OCI-LY7 (cell line): ENCODE data around the gene NUDCD3. TPM values are rescaled to one million over a fixed set of nuclear protein-coding genes. Genes with fewer than 3 reads are reported as not detected.

Source experiments
- BruUV-seq: library from RNA; stranded (reverse); fragments of 400-500 nt; replicated peaks from 2 replicates; lab custom pipeline; 2021; lab: Mats Ljungman, UMichigan
- CTCF ChIA-PET: fragments of 300-600 bp; sonication (Branson Sonifier 250); formaldehyde crosslinking; loops from one replicate; lab custom pipeline; 2022; ENCODE audit warnings: antibody characterized with exemption; ENCODE audit not compliant: unreplicated experiment; lab: Charles Lee
- POLR2A ChIA-PET: fragments of 300-600 bp; sonication (Branson Sonifier 250); formaldehyde crosslinking; loops from one replicate; lab custom pipeline; 2022; ENCODE audit warnings: antibody characterized with exemption; lab: Charles Lee
- DNase-seq: peaks from one replicate; pipeline ENCODE4 v3.0.0-alpha.2; 2015; ENCODE audit warnings: low spot score
- H2AFZ ChIP-seq: fragments of 200-600 bp; sonication (generic), shearing (Covaris generic); 2 replicates; pipeline ENCODE4 v1.6.1; 2014; ENCODE audit warnings: mild to moderate bottlenecking, antibody characterized with exemption, low read length, moderate library complexity
- H3K27ac ChIP-seq: fragments of 200-600 bp; sonication (generic); 2 replicates; pipeline ENCODE4 v1.5.1; 2014; ENCODE audit warnings: mixed run types, low read depth, mild to moderate bottlenecking, moderate library complexity, low read length, inconsistent platforms; ENCODE audit not compliant: poor library complexity, severe bottlenecking
- H3K36me3 ChIP-seq: fragments of 200-600 bp; sonication (generic); 2 replicates; pipeline ENCODE4 v1.6.1; 2014; ENCODE audit warnings: mild to moderate bottlenecking, antibody characterized with exemption, low read length, moderate library complexity, mixed read lengths; ENCODE audit not compliant: insufficient read depth
- H3K4me1 ChIP-seq: fragments of 200-600 bp; sonication (generic); 2 replicates; pipeline ENCODE4 v1.5.1; 2014; ENCODE audit warnings: mild to moderate bottlenecking, low read length; ENCODE audit not compliant: insufficient read depth, poor library complexity, severe bottlenecking
- H3K4me2 ChIP-seq: fragments of 200-600 bp; sonication (generic); 2 replicates; pipeline ENCODE4 v1.6.1; 2014; ENCODE audit warnings: mild to moderate bottlenecking, low read length
- H3K4me3 ChIP-seq: fragments of 200-600 bp; sonication (generic); 2 replicates; pipeline ENCODE4 v1.5.1; 2014; ENCODE audit warnings: mild to moderate bottlenecking, low read depth, low read length; ENCODE audit not compliant: poor library complexity, severe bottlenecking
- H3K79me2 ChIP-seq: fragments of 200-600 bp; sonication (generic); 2 replicates; pipeline ENCODE4 v1.6.1; 2016; ENCODE audit warnings: low read depth, mild to moderate bottlenecking, low read length, moderate library complexity, mixed read lengths; ENCODE audit not compliant: insufficient read depth
- H3K9me2 ChIP-seq: fragments of 200-600 bp; sonication (generic); 2 replicates; pipeline ENCODE4 v1.6.1; 2016; ENCODE audit warnings: mild to moderate bottlenecking, low read length, mixed read lengths; ENCODE audit not compliant: insufficient read depth
- H3K9me3 ChIP-seq: fragments of 200-600 bp; sonication (generic); 2 replicates; pipeline ENCODE4 v1.6.1; 2014; ENCODE audit warnings: mild to moderate bottlenecking, mixed run types, low read length, mixed read lengths
- H4K20me1 ChIP-seq: fragments of 200-600 bp; sonication (generic); 2 replicates; pipeline ENCODE4 v1.6.1; 2014; ENCODE audit warnings: mild to moderate bottlenecking, antibody characterized with exemption, low read length, moderate library complexity, mixed read lengths; ENCODE audit not compliant: insufficient read depth
- EZH2phosphoT487 ChIP-seq: fragments of 200-600 bp; sonication (generic); IDR thresholded peaks from 2 replicates; pipeline ENCODE4 v1.6.1; 2018; ENCODE audit warnings: low read depth, borderline replicate concordance, mild to moderate bottlenecking, mixed run types, antibody characterized with exemption, low read length, moderate library complexity, mixed read lengths
- intact Hi-C: fragments of 100-400 bp; cut with micrococcal nuclease; formaldehyde crosslinking; loops from one replicate; pipeline ENCODE4 v1.10.0; 2022; ENCODE audit not compliant: unreplicated experiment
- total RNA-seq, 2 experiments: library from RNA; depleted of rRNA in 1 of 2; stranded (reverse); fragments of >200 nt in 1 of 2; shearing (Covaris generic) in 1 of 2; gene quantifications; 2 replicates each; pipeline ENCODE4 v1.2.3, GENCODE V29; 2014 to 2022
- TF ChIP-seq, protein P1 (sequence below): fragments of 200-600 bp; sonication (generic); conservative IDR thresholded peaks from 2 replicates; pipeline ENCODE4 v1.5.1; 2014; ENCODE audit warnings: mild to moderate bottlenecking, antibody characterized with exemption, low read length, moderate library complexity, mixed read lengths

NUDCD3 gene
- total RNA-seq, 2 experiments from 2014 or later, result 57.0 to 108 TPM

GRCh38 chr7:44398953-44399574, 91.4 kb downstream of the NUDCD3 start:
- Histone ChIP-seq H3K9me2 (no peaks in the 10 kb centered on the region), H3K27ac (no peak overlapping the region), H4K20me1 (no peaks in the 10 kb centered on the region), H3K79me2 (no peaks in the 10 kb centered on the region), H3K9me3 (no peaks in the 10 kb centered on the region), H3K4me3 (no peak overlapping the region), H3K4me1 (no peaks in the 10 kb centered on the region), H3K4me2 (no peak overlapping the region), H2AFZ (no peak overlapping the region), H3K36me3 (peaks cover 48% of the 10 kb centered on the region; the same call in 1 of the 2 replicates)
- ChIA-PET CTCF (no interaction called here), POLR2A (interaction anchor here (0.6 kb wide), 1 partner anchor 29 kb away, joined by 7 read pairs; no protein-coding TSS in a partner anchor)
- TF ChIP-seq, protein P1, sequence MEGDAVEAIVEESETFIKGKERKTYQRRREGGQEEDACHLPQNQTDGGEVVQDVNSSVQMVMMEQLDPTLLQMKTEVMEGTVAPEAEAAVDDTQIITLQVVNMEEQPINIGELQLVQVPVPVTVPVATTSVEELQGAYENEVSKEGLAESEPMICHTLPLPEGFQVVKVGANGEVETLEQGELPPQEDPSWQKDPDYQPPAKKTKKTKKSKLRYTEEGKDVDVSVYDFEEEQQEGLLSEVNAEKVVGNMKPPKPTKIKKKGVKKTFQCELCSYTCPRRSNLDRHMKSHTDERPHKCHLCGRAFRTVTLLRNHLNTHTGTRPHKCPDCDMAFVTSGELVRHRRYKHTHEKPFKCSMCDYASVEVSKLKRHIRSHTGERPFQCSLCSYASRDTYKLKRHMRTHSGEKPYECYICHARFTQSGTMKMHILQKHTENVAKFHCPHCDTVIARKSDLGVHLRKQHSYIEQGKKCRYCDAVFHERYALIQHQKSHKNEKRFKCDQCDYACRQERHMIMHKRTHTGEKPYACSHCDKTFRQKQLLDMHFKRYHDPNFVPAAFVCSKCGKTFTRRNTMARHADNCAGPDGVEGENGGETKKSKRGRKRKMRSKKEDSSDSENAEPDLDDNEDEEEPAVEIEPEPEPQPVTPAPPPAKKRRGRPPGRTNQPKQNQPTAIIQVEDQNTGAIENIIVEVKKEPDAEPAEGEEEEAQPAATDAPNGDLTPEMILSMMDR, result no peak
- no peak for TF ChIP-seq EZH2phosphoT487
- intact Hi-C loops, result no loop called here
- BruUV-seq, result no TSS peak
- DNase-seq, result no peak

DNA sequence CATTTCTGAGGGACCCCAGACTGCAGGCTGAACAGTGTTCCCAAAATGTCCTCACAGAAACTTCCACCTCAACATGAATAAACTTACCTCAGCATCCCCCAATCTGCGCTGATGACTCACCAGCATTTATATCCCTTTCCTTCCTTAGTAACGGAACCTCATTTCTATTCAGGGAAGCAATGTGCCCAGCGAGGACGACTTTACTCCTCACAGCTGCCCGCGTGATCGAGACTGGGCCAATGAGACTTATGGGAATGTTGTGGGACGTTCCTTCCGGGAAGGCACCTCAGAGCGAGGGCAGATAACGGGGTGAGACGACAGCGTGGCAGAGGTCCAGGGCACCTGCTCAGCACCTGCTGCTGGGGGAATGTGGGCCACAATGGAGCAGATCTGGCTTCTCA, 91.9 kb downstream of the NUDCD3 start:
- no peaks in the 10 kb centered on the region for H4K20me1 ChIP-seq
- POLR2A ChIA-PET, result no interaction called here

More for the DNA sequence above, 91.9 kb downstream of the NUDCD3 start:
- CTCF ChIA-PET, result no interaction called here
- Histone ChIP-seq H3K9me3 (no peaks in the 10 kb centered on the region), H3K9me2 (no peaks in the 10 kb centered on the region), H3K4me2 (no peak overlapping the region), H3K36me3 (peaks cover 42% of the 10 kb centered on the region; the same call in 1 of the 2 replicates), H3K79me2 (no peaks in the 10 kb centered on the region), H2AFZ (no peak overlapping the region), H3K4me1 (no peaks in the 10 kb centered on the region), H3K27ac (no peak overlapping the region), H3K4me3 (no peak overlapping the region)
- no peak for TF ChIP-seq EZH2phosphoT487
- TF ChIP-seq, protein P1, result no peak
- intact Hi-C loops, result no loop called here
- DNase-seq, result no peak
- no TSS peak for BruUV-seq
